Measurements from ENCODE around the gene TRIM36.

Gene TRIM36

GRCh38 chr5:115116001-115116400 is 53.7 kb downstream of the TRIM36 start:
- Histone ChIP-seq H3K4me1 (ENCODE audit: insufficient read depth, low read length, poor library complexity, severe bottlenecking) (no peaks in the 10 kb centered on the region), H3F3A (ENCODE audit: low read depth) (no peaks in the 10 kb centered on the region), H3K4me3 (ENCODE audit: low read length, poor library complexity, severe bottlenecking) (no peak overlapping the region), H3K27me3 (ENCODE audit: insufficient read depth, low read length, poor library complexity, severe bottlenecking) (no peaks in the 10 kb centered on the region), H4K20me1 (ENCODE audit: insufficient read depth, low read length, poor library complexity, severe bottlenecking) (no peaks in the 10 kb centered on the region), H3K9me2 (replicated peaks; ENCODE audit: low read depth, low read length) (no peaks in the 10 kb centered on the region), H3K4me2 (ENCODE audit: low read depth, low read length, poor library complexity, severe bottlenecking) (no peak overlapping the region), H3K36me3 (ENCODE audit: insufficient read depth, low read length) (no peaks in the 10 kb centered on the region), H3K79me2 (ENCODE audit: insufficient read depth, low read length) (no peaks in the 10 kb centered on the region), H3K9ac (ENCODE audit: low read depth, low read length, poor library complexity, severe bottlenecking) (no peak overlapping the region), H3K9me3 (ENCODE audit: insufficient read depth, low read depth, low read length) (no peaks in the 10 kb centered on the region), H2AFZ (ENCODE audit: low read length) (no peak overlapping the region)
- TF ChIP-seq EZH2phosphoT487 (IDR thresholded peaks at IDR 0.05; ENCODE audit: borderline replicate concordance) (no peak), CTCF (conservative IDR thresholded peaks at IDR 0.05; ENCODE audit: low read length) (no peak)

GRCh38 chr5:115109840-115110239 is 59.9 kb downstream of the TRIM36 start:
- no peaks in the 10 kb centered on the region for H3K79me2 ChIP-seq (ENCODE audit: insufficient read depth, low read length)
- no peak overlapping the region for H3K4me3 ChIP-seq (ENCODE audit: low read length, poor library complexity, severe bottlenecking)
- H3K27me3 ChIP-seq (ENCODE audit: insufficient read depth, low read length, poor library complexity, severe bottlenecking), result no peaks in the 10 kb centered on the region
- H3K4me1 ChIP-seq (ENCODE audit: insufficient read depth, low read length, poor library complexity, severe bottlenecking), result no peaks in the 10 kb centered on the region
- H2AFZ ChIP-seq (ENCODE audit: low read length), result no peak overlapping the region
- no peaks in the 10 kb centered on the region for H3K36me3 ChIP-seq (ENCODE audit: insufficient read depth, low read length)
- TF ChIP-seq EZH2phosphoT487 (IDR thresholded peaks at IDR 0.05; ENCODE audit: borderline replicate concordance) (no peak), CTCF (conservative IDR thresholded peaks at IDR 0.05; ENCODE audit: low read length) (no peak)
- H3K9me3 ChIP-seq (ENCODE audit: insufficient read depth, low read depth, low read length), result no peaks in the 10 kb centered on the region
- H3K9me2 ChIP-seq (replicated peaks; ENCODE audit: low read depth, low read length), result no peaks in the 10 kb centered on the region
- H4K20me1 ChIP-seq (ENCODE audit: insufficient read depth, low read length, poor library complexity, severe bottlenecking), result no peaks in the 10 kb centered on the region
- H3F3A ChIP-seq (ENCODE audit: low read depth), result no peaks in the 10 kb centered on the region
- H3K4me2 ChIP-seq (ENCODE audit: low read depth, low read length, poor library complexity, severe bottlenecking), result no peak overlapping the region
- H3K9ac ChIP-seq (ENCODE audit: low read depth, low read length, poor library complexity, severe bottlenecking), result no peak overlapping the region

GRCh38 chr5:115109356-115109755 is 60.4 kb downstream of the TRIM36 start:
- TF ChIP-seq CTCF (conservative IDR thresholded peaks at IDR 0.05; ENCODE audit: low read length), result no peak
- TF ChIP-seq EZH2phosphoT487 (IDR thresholded peaks at IDR 0.05; ENCODE audit: borderline replicate concordance), result no peak
- Histone ChIP-seq H3K79me2 (ENCODE audit: insufficient read depth, low read length) (no peaks in the 10 kb centered on the region), H3K36me3 (ENCODE audit: insufficient read depth, low read length) (no peaks in the 10 kb centered on the region), H3F3A (ENCODE audit: low read depth) (no peaks in the 10 kb centered on the region), H3K4me2 (ENCODE audit: low read depth, low read length, poor library complexity, severe bottlenecking) (no peak overlapping the region), H3K9ac (ENCODE audit: low read depth, low read length, poor library complexity, severe bottlenecking) (no peak overlapping the region), H3K27me3 (ENCODE audit: insufficient read depth, low read length, poor library complexity, severe bottlenecking) (no peaks in the 10 kb centered on the region), H2AFZ (ENCODE audit: low read length) (no peak overlapping the region), H3K9me2 (replicated peaks; ENCODE audit: low read depth, low read length) (no peaks in the 10 kb centered on the region), H3K4me3 (ENCODE audit: low read length, poor library complexity, severe bottlenecking) (no peak overlapping the region), H4K20me1 (ENCODE audit: insufficient read depth, low read length, poor library complexity, severe bottlenecking) (no peaks in the 10 kb centered on the region), H3K9me3 (ENCODE audit: insufficient read depth, low read depth, low read length) (no peaks in the 10 kb centered on the region), H3K4me1 (ENCODE audit: insufficient read depth, low read length, poor library complexity, severe bottlenecking) (no peaks in the 10 kb centered on the region)

Data from Loucy (cell line).